ENCODE results near the gene SLC24A3. TPM values are rescaled to one million over a fixed set of nuclear protein-coding genes. Genes with fewer than 3 reads are reported as not detected.

Gene SLC24A3
- total and polyA plus RNA-seq, 2 of the 13 experiments (the other 11 are each of a cell fraction or from before 2014, with no cell fraction given) = not detected

DNA sequence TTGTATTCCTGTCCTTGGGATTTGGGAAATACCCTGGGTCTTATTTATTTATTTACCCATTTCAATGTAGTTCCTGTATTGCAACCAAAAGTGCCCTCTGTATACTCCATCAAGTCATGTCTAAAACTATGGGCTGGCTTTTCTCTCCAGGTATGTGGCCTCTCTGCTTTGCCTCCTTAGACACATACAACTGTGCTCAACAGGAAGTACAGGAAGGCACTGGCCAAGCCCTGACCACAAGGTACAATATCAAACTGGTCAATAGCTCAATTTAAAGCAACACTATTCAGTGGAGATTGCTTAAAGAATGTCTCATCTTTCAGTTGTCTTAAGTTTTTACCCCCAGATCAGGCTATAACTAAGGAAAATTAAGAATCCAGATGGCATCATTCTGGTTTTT is 42.3 kb upstream of the SLC24A3 start:
- Histone ChIP-seq H3K79me2 (ENCODE audit: insufficient read depth, low read length) (no peaks in the 10 kb centered on the region), H3K4me1 (ENCODE audit: insufficient read depth, low read length) (no peaks in the 10 kb centered on the region), H3K9me3 (ENCODE audit: low read length) (peaks cover 23% of the 10 kb centered on the region), H3K9ac (ENCODE audit: insufficient read depth, low read depth, low read length) (no peak overlapping the region), H4K20me1 (ENCODE audit: insufficient read depth, low read length) (no peaks in the 10 kb centered on the region), H3K27me3 (ENCODE audit: control insufficient read depth in 1 of 2, insufficient read depth in 2 of 2, low read length in 2 of 2) (no peaks in the 10 kb centered on the region), H3K36me3 (replicated peaks in 1 of 2; ENCODE audit: control insufficient read depth in 1 of 2, insufficient read depth in 2 of 2, low read length in 2 of 2) (no peaks in the 10 kb centered on the region), H2AFZ (ENCODE audit: low read length) (no peak overlapping the region), H3K4me3 (replicated peaks in 1 of 3; ENCODE audit: insufficient read depth in 1 of 3, low read depth in 2 of 3, low read length in 3 of 3) (no peak overlapping the region), H3K4me2 (ENCODE audit: low read depth, low read length) (no peak overlapping the region), H3K27ac (ENCODE audit: extremely low read length, insufficient read depth, low read length) (no peak overlapping the region)
- intact Hi-C loops (cut with micrococcal nuclease; ENCODE audit: unreplicated experiment) (no loop called here), in situ Hi-C loops (cut with HindIII; ENCODE audit: extremely low pct_ligation_motif_present, low pct_unique_long_range_greater_than_20kb) (no loop called here)
- FAIRE-seq = no peak
- ChIA-PET CTCF (ENCODE audit: low intra/inter-chr PET ratio, low total read pairs) (no interaction called here), POLR2A (no interaction called here)
- BruUV-seq (replicated peaks) = no TSS peak
- no peak for DNase-seq (ENCODE audit: low spot score)
- ATAC-seq = no peak
- TF ChIP-seq ZNF563 (CRISPR knock-in tag; IDR thresholded peaks at IDR 0.05) (no peak), SIN3A (IDR thresholded peaks at IDR 0.05; ENCODE audit: borderline replicate concordance, low read depth, low read length) (no peak), TOPORS (CRISPR knock-in tag; IDR thresholded peaks at IDR 0.05) (no peak), ZNF891 (CRISPR knock-in tag; IDR thresholded peaks at IDR 0.05) (no peak), RFX1 (IDR thresholded peaks at IDR 0.05) (no peak), MED8 (CRISPR knock-in tag; IDR thresholded peaks at IDR 0.05; ENCODE audit: insufficient replicate concordance) (no peak), ZNF614 (CRISPR knock-in tag; IDR thresholded peaks at IDR 0.05; ENCODE audit: borderline replicate concordance) (no peak)

DNA sequence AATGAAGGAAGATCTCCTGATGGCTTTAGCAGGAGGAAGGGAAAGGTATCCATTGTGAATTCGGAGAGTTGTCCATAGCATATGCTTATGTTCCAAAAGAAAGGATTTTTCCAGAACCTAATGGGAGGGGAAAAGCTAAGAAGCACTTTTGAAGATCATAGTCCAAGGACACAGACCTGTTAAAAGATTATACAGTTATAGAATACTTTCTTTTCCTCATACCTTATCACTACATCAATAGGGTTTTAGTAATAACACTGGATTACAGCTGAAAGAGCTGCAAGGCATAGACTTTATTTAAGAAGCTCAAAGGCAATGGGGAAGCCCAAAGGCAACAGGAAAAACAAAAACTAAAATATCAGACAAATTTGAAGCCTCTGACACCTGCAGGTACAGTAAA is 39.8 kb upstream of the SLC24A3 start:
- in situ Hi-C loops (cut with HindIII; ENCODE audit: extremely low pct_ligation_motif_present, low pct_unique_long_range_greater_than_20kb) (no loop called here), intact Hi-C loops (cut with micrococcal nuclease; ENCODE audit: unreplicated experiment) (no loop called here)
- Histone ChIP-seq H3K9ac (ENCODE audit: insufficient read depth, low read depth, low read length) (no peak overlapping the region), H3K36me3 (replicated peaks in 1 of 2; ENCODE audit: control insufficient read depth in 1 of 2, insufficient read depth in 2 of 2, low read length in 2 of 2) (no peaks in the 10 kb centered on the region), H4K20me1 (ENCODE audit: insufficient read depth, low read length) (no peaks in the 10 kb centered on the region), H3K79me2 (ENCODE audit: insufficient read depth, low read length) (no peaks in the 10 kb centered on the region), H3K4me1 (ENCODE audit: insufficient read depth, low read length) (no peaks in the 10 kb centered on the region), H2AFZ (ENCODE audit: low read length) (no peak overlapping the region), H3K4me2 (ENCODE audit: low read depth, low read length) (no peak overlapping the region), H3K9me3 (ENCODE audit: low read length) (peaks cover 10% of the 10 kb centered on the region; the same call in 1 of the 2 replicates), H3K27ac (ENCODE audit: extremely low read length, insufficient read depth, low read length) (no peak overlapping the region), H3K27me3 (ENCODE audit: control insufficient read depth in 1 of 2, insufficient read depth in 2 of 2, low read length in 2 of 2) (no peaks in the 10 kb centered on the region), H3K4me3 (replicated peaks in 1 of 3; ENCODE audit: insufficient read depth in 1 of 3, low read depth in 2 of 3, low read length in 3 of 3) (no peak overlapping the region)
- ChIA-PET POLR2A (no interaction called here), CTCF (ENCODE audit: low intra/inter-chr PET ratio, low total read pairs) (no interaction called here)
- FAIRE-seq (no peak), DNase-seq (ENCODE audit: low spot score) (no peak), ATAC-seq (no peak)
- TF ChIP-seq ZNF576 (CRISPR knock-in tag; IDR thresholded peaks at IDR 0.05) (no peak), ZNF414 (CRISPR knock-in tag; IDR thresholded peaks at IDR 0.05) (no peak), HCFC1 (IDR thresholded peaks at IDR 0.05; ENCODE audit: low read depth, low read length) (no peak), GLI4 (CRISPR knock-in tag; IDR thresholded peaks at IDR 0.05; ENCODE audit: borderline replicate concordance) (no peak), GATA4 (IDR thresholded peaks at IDR 0.05; ENCODE audit: borderline replicate concordance, low read depth) (no peak), HDAC6 (IDR thresholded peaks at IDR 0.05; ENCODE audit: low read depth, low read length) (no peak), ZBTB3 (CRISPR knock-in tag; IDR thresholded peaks at IDR 0.05; ENCODE audit: borderline replicate concordance, low read depth) (no peak)
- no TSS peak for BruUV-seq (replicated peaks)
- 6% methylated on average over 1 of the region's 1 CpG for WGBS (ENCODE audit: low lambda C conversion rate)
